Measurements from ENCODE around the gene LDB3. TPM values are rescaled to one million over a fixed set of nuclear protein-coding genes. Genes with fewer than 3 reads are reported as not detected.

LDB3 gene
- polyA plus RNA-seq, 1 experiment: 0.83 TPM

DNA sequence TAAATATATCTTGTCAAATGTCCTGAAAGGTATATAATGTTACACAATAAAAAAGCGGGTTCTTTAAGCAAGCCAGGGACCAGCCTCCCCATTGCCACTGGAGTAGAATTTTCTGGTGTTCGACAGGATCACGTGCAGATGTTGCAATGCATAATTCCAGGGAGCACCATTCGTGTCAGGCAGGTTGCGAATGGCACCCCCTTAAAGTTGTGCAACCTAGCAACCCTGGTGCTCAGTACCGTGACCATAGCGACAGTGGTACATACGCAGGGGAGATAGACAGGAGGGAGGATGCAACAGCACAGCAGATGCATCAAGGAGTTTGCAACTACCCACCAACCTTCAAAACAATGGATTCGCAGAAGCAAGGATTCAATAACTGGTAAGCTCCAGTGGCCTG, 81.5 kb downstream of the LDB3 start:
- no peaks in the 10 kb centered on the region for H3K27me3 ChIP-seq (ENCODE audit: control insufficient read depth, insufficient read depth, low read length)
- no peaks in the 10 kb centered on the region for H3K36me3 ChIP-seq (ENCODE audit: control insufficient read depth, insufficient read depth, low read length)
- CTCF ChIA-PET: no interaction called here
- no peak for DNase-seq (ENCODE audit: low read depth)
- TF ChIP-seq, protein P1, sequence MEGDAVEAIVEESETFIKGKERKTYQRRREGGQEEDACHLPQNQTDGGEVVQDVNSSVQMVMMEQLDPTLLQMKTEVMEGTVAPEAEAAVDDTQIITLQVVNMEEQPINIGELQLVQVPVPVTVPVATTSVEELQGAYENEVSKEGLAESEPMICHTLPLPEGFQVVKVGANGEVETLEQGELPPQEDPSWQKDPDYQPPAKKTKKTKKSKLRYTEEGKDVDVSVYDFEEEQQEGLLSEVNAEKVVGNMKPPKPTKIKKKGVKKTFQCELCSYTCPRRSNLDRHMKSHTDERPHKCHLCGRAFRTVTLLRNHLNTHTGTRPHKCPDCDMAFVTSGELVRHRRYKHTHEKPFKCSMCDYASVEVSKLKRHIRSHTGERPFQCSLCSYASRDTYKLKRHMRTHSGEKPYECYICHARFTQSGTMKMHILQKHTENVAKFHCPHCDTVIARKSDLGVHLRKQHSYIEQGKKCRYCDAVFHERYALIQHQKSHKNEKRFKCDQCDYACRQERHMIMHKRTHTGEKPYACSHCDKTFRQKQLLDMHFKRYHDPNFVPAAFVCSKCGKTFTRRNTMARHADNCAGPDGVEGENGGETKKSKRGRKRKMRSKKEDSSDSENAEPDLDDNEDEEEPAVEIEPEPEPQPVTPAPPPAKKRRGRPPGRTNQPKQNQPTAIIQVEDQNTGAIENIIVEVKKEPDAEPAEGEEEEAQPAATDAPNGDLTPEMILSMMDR (IDR thresholded peaks at IDR 0.05; ENCODE audit: insufficient read depth, low read depth, low read length): no peak
- H3K4me3 ChIP-seq (ENCODE audit: low read depth, low read length): no peak overlapping the region
- POLR2A ChIA-PET: no interaction called here

DNA sequence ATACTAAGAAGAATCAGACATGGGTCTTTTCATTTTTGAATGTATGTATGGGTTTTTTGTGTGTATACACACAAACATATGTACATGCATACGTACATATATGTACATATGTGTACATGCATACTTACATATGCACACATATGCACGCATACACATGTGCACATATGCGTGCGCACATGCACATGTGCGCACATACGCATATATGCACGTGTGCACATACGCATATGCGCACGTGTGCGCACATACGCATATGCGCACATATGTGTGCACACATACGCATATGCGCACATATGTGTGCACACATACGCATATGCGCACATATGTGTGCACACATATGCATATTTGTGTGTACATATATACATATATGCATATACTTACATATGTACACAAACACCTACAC, 83.2 kb downstream of the LDB3 start:
- H3K27me3 ChIP-seq (ENCODE audit: control insufficient read depth, insufficient read depth, low read length): no peaks in the 10 kb centered on the region
- no peak overlapping the region for H3K4me3 ChIP-seq (ENCODE audit: low read depth, low read length)
- no peak for DNase-seq (ENCODE audit: low read depth)
- CTCF ChIA-PET: no interaction called here
- TF ChIP-seq, protein P1 (IDR thresholded peaks at IDR 0.05; ENCODE audit: insufficient read depth, low read depth, low read length): no peak
- no peaks in the 10 kb centered on the region for H3K36me3 ChIP-seq (ENCODE audit: control insufficient read depth, insufficient read depth, low read length)
- POLR2A ChIA-PET: no interaction called here

DNA sequence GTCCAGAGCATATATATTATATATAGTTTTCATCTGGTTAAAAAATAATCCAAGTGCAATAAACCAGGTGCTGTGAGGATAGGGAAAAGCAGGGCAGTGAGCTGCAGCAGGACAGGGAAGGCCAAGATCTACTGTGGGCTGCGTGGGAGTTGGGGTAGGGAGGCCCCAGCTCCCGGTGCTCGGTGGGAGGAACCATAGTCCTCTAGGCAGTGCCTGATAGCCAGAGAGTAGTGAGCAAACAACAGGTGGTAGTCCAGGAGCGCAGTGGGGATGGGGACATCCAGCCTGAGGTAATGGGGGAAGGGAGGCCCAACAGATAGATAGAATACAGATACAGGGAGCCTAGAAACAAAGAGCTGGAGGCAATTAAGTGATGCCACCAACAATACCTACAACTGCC, 84.0 kb downstream of the LDB3 start:
- POLR2A ChIA-PET: no interaction called here
- Histone ChIP-seq H3K36me3 (ENCODE audit: control insufficient read depth, insufficient read depth, low read length) (no peaks in the 10 kb centered on the region), H3K4me3 (ENCODE audit: low read depth, low read length) (no peak overlapping the region), H3K27me3 (ENCODE audit: control insufficient read depth, insufficient read depth, low read length) (no peaks in the 10 kb centered on the region)
- CTCF ChIA-PET: interaction anchor here (1.4 kb wide), 2 partner anchors 9 to 129 kb away, joined by 3 read pairs; no protein-coding TSS in a partner anchor
- no peak for DNase-seq (ENCODE audit: low read depth)
- TF ChIP-seq, protein P1 (IDR thresholded peaks at IDR 0.05; ENCODE audit: insufficient read depth, low read depth, low read length): no peak

DNA sequence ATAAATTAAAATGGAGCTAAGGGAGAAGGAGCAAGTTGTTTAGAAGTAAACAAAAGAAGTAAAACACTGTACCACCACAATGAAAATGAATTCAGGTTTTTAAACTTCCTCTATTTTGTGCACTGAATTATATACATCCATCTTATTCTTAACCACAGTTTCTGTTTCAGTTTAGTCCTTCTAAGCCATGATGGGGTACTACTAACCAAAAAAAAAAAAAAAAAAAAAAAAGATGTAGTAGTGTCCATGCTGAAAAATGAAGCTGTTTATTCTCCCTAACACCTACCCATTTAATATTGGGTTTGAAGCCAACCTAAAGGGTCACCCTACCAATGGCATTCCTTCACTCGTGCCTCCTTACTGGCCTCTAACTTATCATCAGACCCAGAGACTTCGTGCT, 84.7 kb downstream of the LDB3 start:
- TF ChIP-seq, protein P1 (IDR thresholded peaks at IDR 0.05; ENCODE audit: insufficient read depth, low read depth, low read length): no peak
- no peak for DNase-seq (ENCODE audit: low read depth)
- no peaks in the 10 kb centered on the region for H3K27me3 ChIP-seq (ENCODE audit: control insufficient read depth, insufficient read depth, low read length)
- ChIA-PET CTCF (interaction anchor here (1.4 kb wide), 2 partner anchors 10 to 128 kb away, joined by 3 read pairs; no protein-coding TSS in a partner anchor), POLR2A (no interaction called here)
- H3K4me3 ChIP-seq (ENCODE audit: low read depth, low read length): no peak overlapping the region
- no peaks in the 10 kb centered on the region for H3K36me3 ChIP-seq (ENCODE audit: control insufficient read depth, insufficient read depth, low read length)

DNA sequence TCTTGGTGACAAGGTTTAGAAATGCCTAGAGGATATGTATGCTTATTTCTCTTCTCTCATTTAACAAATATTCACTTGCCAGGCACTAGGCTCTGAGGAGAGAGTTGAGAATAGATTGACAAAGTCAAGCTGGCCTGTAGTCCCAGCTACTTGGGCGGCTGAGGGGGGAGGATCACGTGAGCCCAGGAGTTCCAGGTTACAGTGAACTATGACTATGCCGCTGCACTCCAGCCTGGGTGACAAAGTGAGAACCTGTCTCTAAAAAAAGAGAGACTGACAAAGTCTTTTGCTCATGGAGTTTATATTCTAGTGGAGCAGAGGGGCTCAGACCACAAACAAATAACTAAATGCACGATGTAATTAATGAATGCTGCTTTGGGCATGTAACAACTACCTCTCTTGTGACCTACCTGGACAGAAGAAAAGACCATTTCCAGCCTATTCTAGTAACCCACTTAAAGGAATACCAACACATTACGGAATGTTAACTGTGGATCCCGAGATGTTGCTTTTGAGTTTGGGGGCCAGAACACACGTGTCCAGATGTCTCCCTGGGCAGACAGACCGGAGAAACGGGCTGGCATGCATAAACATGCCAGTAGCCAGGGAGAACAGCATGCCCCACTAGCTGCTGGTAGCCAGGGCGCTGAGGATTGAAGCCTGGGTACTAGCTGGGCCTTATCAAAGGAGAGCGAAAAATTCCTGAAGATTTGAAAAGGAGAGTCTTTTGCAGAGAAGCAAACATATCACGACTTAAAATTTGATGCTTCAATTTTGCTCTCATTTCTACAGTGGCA, 85.5 kb downstream of the LDB3 start:
- TF ChIP-seq, protein P1 (IDR thresholded peaks at IDR 0.05; ENCODE audit: insufficient read depth, low read depth, low read length): no peak
- DNase-seq (ENCODE audit: low read depth): no peak
- POLR2A ChIA-PET: no interaction called here
- H3K4me3 ChIP-seq (ENCODE audit: low read depth, low read length): no peak overlapping the region
- H3K36me3 ChIP-seq (ENCODE audit: control insufficient read depth, insufficient read depth, low read length): no peaks in the 10 kb centered on the region
- no peaks in the 10 kb centered on the region for H3K27me3 ChIP-seq (ENCODE audit: control insufficient read depth, insufficient read depth, low read length)
- CTCF ChIA-PET: interaction anchor here (1.4 kb wide), 1 partner anchor 128 kb away, joined by 3 read pairs; no protein-coding TSS in a partner anchor

Measured in BJ (cell line).